ENCODE data around the gene TMPRSS7.
"Not testable (repeated sequence)": the region's sequence is repeated elsewhere in the genome, so short reads cannot be mapped to it uniquely, and the experiment has no call there.

- TF ChIP-seq EZH2phosphoT487 (conservative IDR thresholded peaks at IDR 0.05; ENCODE audit: low read length): not testable (repeated sequence)
- TF ChIP-seq, protein P1, sequence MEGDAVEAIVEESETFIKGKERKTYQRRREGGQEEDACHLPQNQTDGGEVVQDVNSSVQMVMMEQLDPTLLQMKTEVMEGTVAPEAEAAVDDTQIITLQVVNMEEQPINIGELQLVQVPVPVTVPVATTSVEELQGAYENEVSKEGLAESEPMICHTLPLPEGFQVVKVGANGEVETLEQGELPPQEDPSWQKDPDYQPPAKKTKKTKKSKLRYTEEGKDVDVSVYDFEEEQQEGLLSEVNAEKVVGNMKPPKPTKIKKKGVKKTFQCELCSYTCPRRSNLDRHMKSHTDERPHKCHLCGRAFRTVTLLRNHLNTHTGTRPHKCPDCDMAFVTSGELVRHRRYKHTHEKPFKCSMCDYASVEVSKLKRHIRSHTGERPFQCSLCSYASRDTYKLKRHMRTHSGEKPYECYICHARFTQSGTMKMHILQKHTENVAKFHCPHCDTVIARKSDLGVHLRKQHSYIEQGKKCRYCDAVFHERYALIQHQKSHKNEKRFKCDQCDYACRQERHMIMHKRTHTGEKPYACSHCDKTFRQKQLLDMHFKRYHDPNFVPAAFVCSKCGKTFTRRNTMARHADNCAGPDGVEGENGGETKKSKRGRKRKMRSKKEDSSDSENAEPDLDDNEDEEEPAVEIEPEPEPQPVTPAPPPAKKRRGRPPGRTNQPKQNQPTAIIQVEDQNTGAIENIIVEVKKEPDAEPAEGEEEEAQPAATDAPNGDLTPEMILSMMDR (IDR thresholded peaks at IDR 0.05; ENCODE audit: insufficient read depth, low read length, poor library complexity, severe bottlenecking): not testable (repeated sequence)
These were observed 38.0 kb downstream of the TMPRSS7 start for GRCh38 chr3:112072387-112073060.

Measured in SU-DHL-6 (cell line).